ENCODE results near the gene SP100. TPM values are rescaled to one million over a fixed set of nuclear protein-coding genes. Genes with fewer than 3 reads are reported as not detected.

SP100 gene
- total and polyA plus RNA-seq, 5 donors from 2014 or later = 116 to 335 (median 123) TPM

- H3K27ac ChIP-seq (ENCODE audit: insufficient read depth, low read length, poor library complexity, severe bottlenecking) = peak overlapping the region; percentile 94
Observed at GRCh38 chr2:230418341-230419016, 2.5 kb downstream of the SP100 start.

DNA sequence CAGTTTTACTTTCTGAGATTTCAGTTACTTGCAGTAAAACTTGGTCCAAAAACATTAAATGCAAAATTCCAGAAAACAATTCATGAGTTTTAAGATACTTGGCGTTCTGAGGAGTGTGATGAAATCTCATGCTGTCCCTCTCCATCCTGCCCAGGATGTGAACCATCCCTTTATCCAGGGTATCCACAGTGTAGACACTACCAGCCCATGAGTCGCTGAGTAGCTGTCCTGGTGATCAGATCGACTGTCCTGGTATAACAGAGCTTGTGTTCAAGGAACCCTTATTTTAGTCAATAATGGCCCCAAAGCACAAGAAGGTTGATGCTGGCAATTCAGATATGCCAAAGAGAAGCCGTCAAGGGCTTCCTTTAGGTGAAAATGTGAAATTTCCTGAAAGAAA lies 3.2 kb downstream of the SP100 start:
- Histone ChIP-seq H3K4me3 (ENCODE audit: low read depth, low read length) (peak overlapping the region; percentile 100), H3K27me3 (ENCODE audit: control insufficient read depth, insufficient read depth, low read length) (no peaks in the 10 kb centered on the region), H3K9me3 (ENCODE audit: control insufficient read depth in 2 of 2, low read length in 2 of 2) (no peaks in the 10 kb centered on the region), H3K4me1 (ENCODE audit: control insufficient read depth, insufficient read depth, low read length, poor library complexity, severe bottlenecking) (peaks cover 93% of the 10 kb centered on the region), H3K27ac (ENCODE audit: insufficient read depth, low read length, poor library complexity, severe bottlenecking) (no peak overlapping the region), H3K36me3 (ENCODE audit: control insufficient read depth, insufficient read depth, low read length) (peaks cover 27% of the 10 kb centered on the region)
- ATAC-seq (ENCODE audit: low read depth in 2 of 2) (no peak), DNase-seq (no peak)
- H3K4me3 Mint-ChIP-seq = peak overlapping the region; percentile 94 to 99 (median 98)
- no peaks in the 10 kb centered on the region for H3K9me3 Mint-ChIP-seq
- H3K4me1 Mint-ChIP-seq = peaks cover 56 to 82% (median 74%) of the 10 kb centered on the region in 4 donors
- peaks cover 34% of the 10 kb centered on the region for H3K36me3 Mint-ChIP-seq
- peak overlapping the region in 2 of 3 donors; percentile 48 to 76 for H3K27ac Mint-ChIP-seq
- no peaks in the 10 kb centered on the region for H3K27me3 Mint-ChIP-seq

More at GRCh38 chr2:230418341-230419016, 2.5 kb downstream of the SP100 start:
- Mint-ChIP-seq H3K4me3 (peak overlapping the region; percentile 94 to 99 (median 98)), H3K4me1 (peaks cover 53 to 82% (median 72%) of the 10 kb centered on the region in 4 donors), H3K27ac (peak overlapping the region; percentile 29 to 80 (median 76)), H3K9me3 (no peaks in the 10 kb centered on the region), H3K36me3 (peaks cover 27% of the 10 kb centered on the region), H3K27me3 (no peaks in the 10 kb centered on the region)
- no peaks in the 10 kb centered on the region for H3K9me3 ChIP-seq (ENCODE audit: control insufficient read depth in 2 of 2, low read length in 2 of 2)
- ATAC-seq (ENCODE audit: low read depth in 2 of 2) (no peak), DNase-seq (no peak)
- peak overlapping the region; percentile 100 for H3K4me3 ChIP-seq (ENCODE audit: low read depth, low read length)
- H3K36me3 ChIP-seq (ENCODE audit: control insufficient read depth, insufficient read depth, low read length) = peaks cover 21% of the 10 kb centered on the region
- H3K4me1 ChIP-seq (ENCODE audit: control insufficient read depth, insufficient read depth, low read length, poor library complexity, severe bottlenecking) = peaks cover 93% of the 10 kb centered on the region
- H3K27me3 ChIP-seq (ENCODE audit: control insufficient read depth, insufficient read depth, low read length) = no peaks in the 10 kb centered on the region

GRCh38 chr2:230422149-230422548 lies 6.1 kb downstream of the SP100 start:
- DNase-seq = no peak

DNA sequence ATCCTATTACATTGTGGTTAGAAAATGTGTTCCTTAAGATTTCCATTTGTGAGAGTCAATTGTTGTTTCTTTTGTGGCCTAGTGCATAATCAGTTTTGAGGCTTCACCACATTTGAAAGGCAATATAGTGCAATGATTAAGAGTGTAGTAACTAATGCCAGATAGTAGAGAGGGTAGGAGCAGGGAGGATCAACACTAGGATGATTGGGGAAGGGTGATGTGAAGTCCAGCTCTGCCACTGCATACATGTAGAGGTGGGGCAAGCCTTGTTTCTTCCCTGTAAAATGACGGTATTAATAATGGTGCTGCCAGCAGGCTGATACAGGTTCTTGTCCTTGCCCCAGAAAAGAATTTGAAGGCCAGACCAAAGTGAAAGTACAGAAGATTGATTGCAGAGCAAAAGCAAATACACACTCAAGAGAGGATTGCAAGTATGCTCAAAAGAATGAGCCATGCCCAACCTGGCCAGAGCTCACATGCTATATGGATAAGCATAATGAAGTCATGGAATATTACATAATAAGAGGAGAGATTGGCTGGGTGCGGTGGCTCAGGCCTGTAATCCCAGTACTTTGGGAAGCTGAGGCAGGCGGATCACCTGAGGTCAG lies 8.0 kb downstream of the SP100 start:
- ATAC-seq (ENCODE audit: low read depth in 2 of 2) (peak in 1 of 2 donors; percentile 37), DNase-seq (no peak)
- Histone ChIP-seq H3K4me1 (ENCODE audit: control insufficient read depth, insufficient read depth, low read length, poor library complexity, severe bottlenecking) (peaks cover 80% of the 10 kb centered on the region), H3K27ac (ENCODE audit: insufficient read depth, low read length, poor library complexity, severe bottlenecking) (peak overlapping the region; percentile 45), H3K36me3 (ENCODE audit: control insufficient read depth, insufficient read depth, low read length) (peaks cover 50% of the 10 kb centered on the region), H3K9me3 (ENCODE audit: control insufficient read depth in 2 of 2, low read length in 2 of 2) (peaks cover 2% of the 10 kb centered on the region in 2 experiments), H3K27me3 (ENCODE audit: control insufficient read depth, insufficient read depth, low read length) (no peaks in the 10 kb centered on the region), H3K4me3 (ENCODE audit: low read depth, low read length) (peak overlapping the region; percentile 59)
- peak overlapping the region; percentile 66 to 81 (median 73) for H3K27ac Mint-ChIP-seq
- no peaks in the 10 kb centered on the region for H3K27me3 Mint-ChIP-seq
- H3K4me1 Mint-ChIP-seq = peaks cover 69 to 91% (median 78%) of the 10 kb centered on the region in 4 donors
- H3K4me3 Mint-ChIP-seq = peak overlapping the region in 3 of 4 donors; percentile 70 to 98 (median 72)
- peaks cover 55% of the 10 kb centered on the region for H3K36me3 Mint-ChIP-seq
- peaks cover 0 to 2% (median 0%) of the 10 kb centered on the region in 7 donors for H3K9me3 Mint-ChIP-seq

More at GRCh38 chr2:230422149-230422548, 6.1 kb downstream of the SP100 start:
- no peaks in the 10 kb centered on the region for H3K9me3 ChIP-seq (ENCODE audit: control insufficient read depth in 2 of 2, low read length in 2 of 2)
- H3K9me3 Mint-ChIP-seq = no peaks in the 10 kb centered on the region
- H3K27ac ChIP-seq (ENCODE audit: insufficient read depth, low read length, poor library complexity, severe bottlenecking) = no peak overlapping the region
- H3K4me3 Mint-ChIP-seq = peak overlapping the region; percentile 62 to 98 (median 65)
- peaks cover 74 to 91% (median 86%) of the 10 kb centered on the region in 4 donors for H3K4me1 Mint-ChIP-seq
- peak overlapping the region; percentile 59 for H3K4me3 ChIP-seq (ENCODE audit: low read depth, low read length)
- peak overlapping the region; percentile 31 to 82 (median 54) for H3K27ac Mint-ChIP-seq
- peaks cover 35% of the 10 kb centered on the region for H3K36me3 ChIP-seq (ENCODE audit: control insufficient read depth, insufficient read depth, low read length)
- ATAC-seq (ENCODE audit: low read depth in 2 of 2) = no peak
- peaks cover 96% of the 10 kb centered on the region for H3K4me1 ChIP-seq (ENCODE audit: control insufficient read depth, insufficient read depth, low read length, poor library complexity, severe bottlenecking)
- H3K27me3 ChIP-seq (ENCODE audit: control insufficient read depth, insufficient read depth, low read length) = no peaks in the 10 kb centered on the region
- no peaks in the 10 kb centered on the region for H3K27me3 Mint-ChIP-seq
- peaks cover 45% of the 10 kb centered on the region for H3K36me3 Mint-ChIP-seq

DNA sequence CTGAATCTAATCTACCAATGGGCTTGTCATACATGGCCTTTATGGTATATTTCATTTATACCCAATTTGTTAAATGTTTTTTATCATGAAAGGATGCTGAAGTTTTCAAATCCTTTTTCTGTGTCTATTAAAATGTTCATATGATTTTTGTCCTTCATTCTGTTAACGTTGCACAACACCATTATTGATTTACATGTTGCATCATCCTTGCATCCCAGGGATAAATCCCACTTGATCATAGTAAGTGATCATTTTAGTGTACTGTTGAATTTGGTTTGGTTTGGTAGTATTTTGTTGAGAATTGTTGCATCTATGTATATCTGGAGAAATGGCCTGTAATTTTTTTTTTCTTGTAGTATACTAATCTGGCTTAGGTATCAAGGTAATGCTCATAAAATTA lies 9.4 kb downstream of the SP100 start:
- DNase-seq = no peak
- Mint-ChIP-seq H3K27me3 (no peaks in the 10 kb centered on the region), H3K9me3 (peaks cover 0 to 7% (median 4%) of the 10 kb centered on the region in 7 donors), H3K27ac (peak overlapping the region in 2 of 3 donors; percentile 21 to 63), H3K4me1 (peaks cover 61 to 88% (median 75%) of the 10 kb centered on the region in 4 donors), H3K4me3 (peak overlapping the region; percentile 68 to 82 (median 74)), H3K36me3 (peaks cover 64% of the 10 kb centered on the region)
- H3K36me3 ChIP-seq (ENCODE audit: control insufficient read depth, insufficient read depth, low read length) = peaks cover 64% of the 10 kb centered on the region
- no peak overlapping the region for H3K27ac ChIP-seq (ENCODE audit: insufficient read depth, low read length, poor library complexity, severe bottlenecking)
- peaks cover 9 to 10% of the 10 kb centered on the region in 2 experiments for H3K9me3 ChIP-seq (ENCODE audit: control insufficient read depth in 2 of 2, low read length in 2 of 2)
- H3K27me3 ChIP-seq (ENCODE audit: control insufficient read depth, insufficient read depth, low read length) = no peaks in the 10 kb centered on the region
- no peak for ATAC-seq (ENCODE audit: low read depth in 2 of 2)
- peaks cover 71% of the 10 kb centered on the region for H3K4me1 ChIP-seq (ENCODE audit: control insufficient read depth, insufficient read depth, low read length, poor library complexity, severe bottlenecking)
- peak overlapping the region; percentile 38 for H3K4me3 ChIP-seq (ENCODE audit: low read depth, low read length)

DNA sequence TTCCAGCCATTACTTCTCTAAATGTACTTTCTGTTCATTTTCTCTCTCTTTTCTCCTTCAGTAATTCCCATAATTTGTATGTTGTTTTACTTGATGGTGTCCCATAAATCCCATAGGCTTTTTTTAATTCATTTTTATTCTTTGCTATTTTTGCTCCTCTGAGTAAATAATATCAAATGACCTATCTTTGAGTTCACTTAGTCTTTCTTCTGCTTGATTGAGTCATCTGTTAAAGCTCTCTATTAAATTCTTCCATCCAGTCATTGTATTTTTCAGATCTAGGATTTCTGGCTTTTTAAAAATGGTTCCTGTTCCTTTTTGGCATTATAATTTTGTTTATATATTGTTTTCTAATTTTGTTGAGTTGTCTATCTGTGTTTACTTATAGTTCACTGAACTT lies 13.5 kb downstream of the SP100 start:
- peaks cover 0 to 12% (median 4%) of the 10 kb centered on the region in 7 donors for H3K9me3 Mint-ChIP-seq
- H3K27ac ChIP-seq (ENCODE audit: insufficient read depth, low read length, poor library complexity, severe bottlenecking) = no peak overlapping the region
- DNase-seq = no peak
- peak overlapping the region in 1 of 3 donors; percentile 72 for H3K27ac Mint-ChIP-seq
- H3K27me3 Mint-ChIP-seq = no peaks in the 10 kb centered on the region
- no peak overlapping the region for H3K4me3 ChIP-seq (ENCODE audit: low read depth, low read length)
- H3K4me3 Mint-ChIP-seq = peak overlapping the region in 2 of 4 donors; percentile 46 to 76
- peaks cover 44 to 80% (median 67%) of the 10 kb centered on the region in 4 donors for H3K4me1 Mint-ChIP-seq
- ATAC-seq (ENCODE audit: low read depth in 2 of 2) = no peak
- H3K27me3 ChIP-seq (ENCODE audit: control insufficient read depth, insufficient read depth, low read length) = no peaks in the 10 kb centered on the region
- H3K9me3 ChIP-seq (ENCODE audit: control insufficient read depth in 2 of 2, low read length in 2 of 2) = peaks cover 11 to 18% of the 10 kb centered on the region in 2 experiments
- H3K36me3 ChIP-seq (ENCODE audit: control insufficient read depth, insufficient read depth, low read length) = peaks cover 58% of the 10 kb centered on the region
- peaks cover 49% of the 10 kb centered on the region for H3K4me1 ChIP-seq (ENCODE audit: control insufficient read depth, insufficient read depth, low read length, poor library complexity, severe bottlenecking)
- H3K36me3 Mint-ChIP-seq = peaks cover 56% of the 10 kb centered on the region

- peaks cover 11 to 26% of the 10 kb centered on the region in 2 experiments for H3K9me3 ChIP-seq (ENCODE audit: control insufficient read depth in 2 of 2, low read length in 2 of 2)
- H3K9me3 Mint-ChIP-seq = peaks cover 0 to 14% (median 9%) of the 10 kb centered on the region in 7 donors
- H3K4me3 ChIP-seq (ENCODE audit: low read depth, low read length) = peak overlapping the region; percentile 52
- peaks cover 37 to 74% (median 58%) of the 10 kb centered on the region in 4 donors for H3K4me1 Mint-ChIP-seq
- H3K27me3 Mint-ChIP-seq = no peaks in the 10 kb centered on the region
- H3K36me3 ChIP-seq (ENCODE audit: control insufficient read depth, insufficient read depth, low read length) = peaks cover 62% of the 10 kb centered on the region
- H3K27ac ChIP-seq (ENCODE audit: insufficient read depth, low read length, poor library complexity, severe bottlenecking) = peak overlapping the region; percentile 35
- no peaks in the 10 kb centered on the region for H3K27me3 ChIP-seq (ENCODE audit: control insufficient read depth, insufficient read depth, low read length)
- peak overlapping the region; percentile 61 to 80 (median 68) for H3K4me3 Mint-ChIP-seq
- peak overlapping the region; percentile 42 to 82 (median 72) for H3K27ac Mint-ChIP-seq
- ATAC-seq (ENCODE audit: low read depth in 2 of 2) = peak in 1 of 2 donors; percentile 38
- peaks cover 64% of the 10 kb centered on the region for H3K36me3 Mint-ChIP-seq
- H3K4me1 ChIP-seq (ENCODE audit: control insufficient read depth, insufficient read depth, low read length, poor library complexity, severe bottlenecking) = peaks cover 36% of the 10 kb centered on the region
- no peak for DNase-seq
Observed at GRCh38 chr2:230430957-230431910, 15.2 kb downstream of the SP100 start.
